NCI-H1048 (cell line): ENCODE results near the gene NXPE2.
"Not testable (repeated sequence)": the region's sequence is repeated elsewhere in the genome, so short reads cannot be mapped to it uniquely, and the experiment has no call there.

Experiments
- DNase-seq: peaks from one replicate; lab custom pipeline; 2025; lab: John Stamatoyannopoulos, UW

Gene NXPE2

GRCh38 chr11:114678125-114679036 is at the start of gene NXPE2:
TSS of gene NXPE2 (plus strand) at chr11:114678527. CDS start at chr11:114678576, 49 bp downstream.
- DNase-seq: no peak

- DNase-seq: not testable (repeated sequence)
Measured at GRCh38 chr11:114631445-114631965, 46.8 kb upstream of the NXPE2 start.

GRCh38 chr11:114639440-114639839 is 38.9 kb upstream of the NXPE2 start:
- DNase-seq: not testable (repeated sequence)

- DNase-seq: no peak
Measured at GRCh38 chr11:114650661-114651060, 27.7 kb upstream of the NXPE2 start.

- DNase-seq: no peak
Measured at GRCh38 chr11:114651145-114651718, 27.1 kb upstream of the NXPE2 start.

GRCh38 chr11:114653148-114653547 is 25.2 kb upstream of the NXPE2 start:
- DNase-seq: no peak

- DNase-seq: no peak
Measured at GRCh38 chr11:114664641-114665040, 13.7 kb upstream of the NXPE2 start.

GRCh38 chr11:114666760-114667159 is 11.6 kb upstream of the NXPE2 start:
- no peak for DNase-seq

- no peak for DNase-seq
Measured at GRCh38 chr11:114668109-114668508, 10.2 kb upstream of the NXPE2 start.

GRCh38 chr11:114673661-114674060 is 4.7 kb upstream of the NXPE2 start:
- DNase-seq: no peak

- no peak for DNase-seq
Measured at GRCh38 chr11:114679505-114679904, 1.2 kb downstream of the NXPE2 start.

GRCh38 chr11:114683007-114683406 is 4.7 kb downstream of the NXPE2 start:
- no peak for DNase-seq

GRCh38 chr11:114684636-114685035 is 6.3 kb downstream of the NXPE2 start:
- no peak for DNase-seq

- DNase-seq: no peak
Measured at GRCh38 chr11:114685097-114685496, 6.8 kb downstream of the NXPE2 start.

- DNase-seq: no peak
Measured at GRCh38 chr11:114705280-114706024, 27.1 kb downstream of the NXPE2 start.

GRCh38 chr11:114709960-114710359 is 31.6 kb downstream of the NXPE2 start:
- DNase-seq: no peak

GRCh38 chr11:114713756-114714155 is 35.4 kb downstream of the NXPE2 start:
- DNase-seq: no peak

- DNase-seq: no peak
Measured at GRCh38 chr11:114719562-114719961, 41.2 kb downstream of the NXPE2 start.

GRCh38 chr11:114724916-114725524 is 46.7 kb downstream of the NXPE2 start:
- no peak for DNase-seq

GRCh38 chr11:114725623-114726022 is 47.3 kb downstream of the NXPE2 start:
- no peak for DNase-seq

GRCh38 chr11:114736806-114737205 is 58.5 kb downstream of the NXPE2 start:
- DNase-seq: no peak

- no peak for DNase-seq
Measured at GRCh38 chr11:114738954-114739353, 60.6 kb downstream of the NXPE2 start.
